PC-9 (cell line): Measurements from ENCODE around the gene SMAD6. TPM values are rescaled to one million over a fixed set of nuclear protein-coding genes. Genes with fewer than 3 reads are reported as not detected.

ENCODE experiments used
- BruUV-seq: library from RNA; stranded (reverse); fragments of 400-500 nt; replicated peaks from 2 replicates; lab custom pipeline; 2021; lab: Mats Ljungman, UMichigan
- CTCF ChIA-PET: fragments of 300-600 bp; sonication (Branson Sonifier 250); formaldehyde crosslinking; loops from one replicate; lab custom pipeline; 2022; ENCODE audit warnings: antibody characterized with exemption; lab: Charles Lee
- POLR2A ChIA-PET: fragments of 300-600 bp; sonication (Branson Sonifier 250); formaldehyde crosslinking; loops from one replicate; lab custom pipeline; 2022; ENCODE audit warnings: antibody characterized with exemption; ENCODE audit not compliant: unreplicated experiment; lab: Charles Lee
- DNase-seq, 2 experiments: peaks; one replicate each; pipeline versions ENCODE4 v3.0.0 to v3.0.0-alpha.2; 2015 to 2022; ENCODE audit warnings: mixed read lengths in 1 of 2
- H2AFZ ChIP-seq: fragments of 200-600 bp; sonication (generic); 2 replicates; pipeline ENCODE4 v1.8.1; 2017; ENCODE audit warnings: antibody characterized with exemption
- H3F3A ChIP-seq: fragments of 200-600 bp; sonication (generic); 2 replicates; pipeline ENCODE4 v1.8.1; 2017; ENCODE audit warnings: antibody characterized with exemption, mild to moderate bottlenecking, low read depth; ENCODE audit not compliant: insufficient read depth
- H3K27ac ChIP-seq: fragments of 200-600 bp; sonication (generic); 2 replicates; pipeline ENCODE4 v1.6.1; 2016; ENCODE audit warnings: mixed run types
- H3K27me3 ChIP-seq: fragments of 200-600 bp; sonication (generic); 2 replicates; pipeline ENCODE4 v1.6.1; 2016; ENCODE audit warnings: low read depth, mixed run types; ENCODE audit not compliant: insufficient read depth
- H3K36me3 ChIP-seq: fragments of 200-600 bp; sonication (generic); 2 replicates; pipeline ENCODE4 v1.6.1; 2016; ENCODE audit warnings: low read depth, mixed run types
- H3K4me1 ChIP-seq: fragments of 200-600 bp; sonication (generic); replicated peaks from 2 replicates; pipeline ENCODE4 v1.6.1; 2016; ENCODE audit warnings: mixed run types; ENCODE audit not compliant: insufficient read depth
- H3K4me2 ChIP-seq: fragments of 200-600 bp; sonication (generic); 2 replicates; pipeline ENCODE4 v1.6.1; 2017; ENCODE audit warnings: mixed run types
- H3K4me3 ChIP-seq: fragments of 200-600 bp; sonication (generic); 2 replicates; pipeline ENCODE4 v1.6.1; 2016; ENCODE audit warnings: mixed run types
- H3K79me2 ChIP-seq: fragments of 200-600 bp; sonication (generic); 2 replicates; pipeline ENCODE4 v1.6.1; 2017; ENCODE audit warnings: low read depth, mixed run types
- H3K9me2 ChIP-seq: fragments of 200-600 bp; sonication (generic); 2 replicates; pipeline ENCODE4 v1.8.1; 2017; ENCODE audit warnings: mild to moderate bottlenecking; ENCODE audit not compliant: insufficient read depth
- H3K9me3 ChIP-seq: fragments of 200-600 bp; sonication (generic); 2 replicates; pipeline ENCODE4 v1.8.1; 2016; ENCODE audit warnings: low read depth; ENCODE audit not compliant: insufficient read depth
- H4K20me1 ChIP-seq: fragments of 200-600 bp; sonication (generic); 2 replicates; pipeline ENCODE4 v1.8.1; 2017; ENCODE audit not compliant: insufficient read depth
- CTCF ChIP-seq: fragments of 200-600 bp; sonication (generic); conservative IDR thresholded peaks from 2 replicates; pipeline ENCODE4 v1.6.1; 2017; ENCODE audit warnings: mixed run types, antibody characterized with exemption, mild to moderate bottlenecking, moderate library complexity
- EZH2 ChIP-seq: fragments of 200-600 bp; sonication (generic); IDR thresholded peaks from 2 replicates; pipeline ENCODE4 v1.8.0; 2017; ENCODE audit warnings: antibody characterized with exemption, low read depth
- intact Hi-C: fragments of 100-400 bp; cut with micrococcal nuclease; formaldehyde crosslinking; loops from one replicate; pipeline ENCODE4 v1.10.0; 2022; ENCODE audit not compliant: unreplicated experiment
- total RNA-seq: library from RNA; stranded (reverse); gene quantifications from 2 replicates; pipeline ENCODE4 v1.2.3, GENCODE V29; 2021

Gene SMAD6
- total RNA-seq, 1 experiment from 2014 or later, result 7.1 TPM

DNA sequence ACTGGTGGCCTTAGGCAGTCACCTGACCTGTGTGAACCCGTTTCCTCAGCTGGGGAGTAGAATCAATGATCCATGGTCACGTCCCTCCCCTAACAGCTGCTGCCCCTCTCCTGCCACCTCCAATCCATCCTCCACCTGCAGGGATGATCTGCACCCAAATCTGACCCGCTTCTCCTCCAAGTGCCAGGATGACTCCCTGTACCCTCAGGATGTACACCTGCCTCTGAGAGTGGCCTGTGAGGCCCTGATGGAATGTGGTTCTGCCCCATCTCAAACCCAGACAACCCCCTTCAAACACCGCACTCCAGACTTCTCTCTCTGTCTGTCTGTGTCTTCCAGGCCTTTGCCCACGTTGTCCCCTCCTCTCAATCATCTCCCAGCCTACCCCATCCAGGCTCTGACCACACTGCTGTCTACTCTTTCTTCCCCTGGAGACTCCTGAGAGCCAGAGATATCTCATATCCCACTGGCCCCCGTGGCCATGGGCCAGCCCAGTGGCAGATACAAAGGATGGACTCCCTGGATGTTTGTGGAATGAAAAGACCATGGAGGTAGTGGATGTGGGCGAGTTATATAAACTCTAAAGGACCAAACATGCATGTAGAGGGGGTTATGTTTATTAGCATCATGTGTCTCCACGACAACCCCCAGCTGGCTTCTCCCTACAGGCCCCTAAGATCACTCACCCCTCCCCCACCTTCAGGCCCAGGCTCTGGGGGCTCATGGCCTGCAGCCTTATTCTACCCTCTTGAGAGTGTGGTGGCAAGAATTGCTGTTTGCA lies 84.9 kb downstream of the SMAD6 start:
- Histone ChIP-seq H2AFZ (no peak overlapping the region), H3K36me3 (no peaks in the 10 kb centered on the region), H3K27me3 (no peaks in the 10 kb centered on the region), H3K9me2 (no peaks in the 10 kb centered on the region), H3K27ac (no peak overlapping the region), H4K20me1 (no peaks in the 10 kb centered on the region), H3K4me2 (no peak overlapping the region), H3K4me1 (no peaks in the 10 kb centered on the region), H3F3A (no peaks in the 10 kb centered on the region), H3K4me3 (no peak overlapping the region), H3K9me3 (no peaks in the 10 kb centered on the region), H3K79me2 (no peaks in the 10 kb centered on the region)
- TF ChIP-seq CTCF (no peak), EZH2 (no peak)
- no TSS peak for BruUV-seq
- POLR2A ChIA-PET, result interaction anchor here (0.5 kb wide), 1 partner anchor 761 kb away, joined by 3 read pairs; no protein-coding TSS in a partner anchor
- intact Hi-C loops, result no loop called here
- no peak for DNase-seq
- CTCF ChIA-PET, result no interaction called here

GRCh38 chr15:66787489-66787871 lies 85.4 kb downstream of the SMAD6 start:
- H3K79me2 ChIP-seq, result no peaks in the 10 kb centered on the region
- H3K9me3 ChIP-seq, result no peaks in the 10 kb centered on the region
- ChIA-PET POLR2A (interaction anchor here (0.5 kb wide), 1 partner anchor 761 kb away, joined by 3 read pairs; no protein-coding TSS in a partner anchor), CTCF (no interaction called here)
- H2AFZ ChIP-seq, result no peak overlapping the region
- no peak overlapping the region for H3K4me3 ChIP-seq
- H3F3A ChIP-seq, result no peaks in the 10 kb centered on the region
- no peak for DNase-seq
- no peaks in the 10 kb centered on the region for H3K36me3 ChIP-seq
- H3K9me2 ChIP-seq, result no peaks in the 10 kb centered on the region
- H4K20me1 ChIP-seq, result no peaks in the 10 kb centered on the region
- TF ChIP-seq CTCF, result no peak
- no peak for TF ChIP-seq EZH2
- no TSS peak for BruUV-seq
- no peak overlapping the region for H3K4me2 ChIP-seq
- no peaks in the 10 kb centered on the region for H3K27me3 ChIP-seq
- no peak overlapping the region for H3K27ac ChIP-seq
- intact Hi-C loops, result no loop called here
- no peaks in the 10 kb centered on the region for H3K4me1 ChIP-seq

- CTCF ChIA-PET, result no interaction called here
- no peak overlapping the region for H3K4me3 ChIP-seq
- no peak overlapping the region for H3K27ac ChIP-seq
- H3F3A ChIP-seq, result no peaks in the 10 kb centered on the region
- H3K27me3 ChIP-seq, result no peaks in the 10 kb centered on the region
- no peaks in the 10 kb centered on the region for H3K4me1 ChIP-seq
- no peak for DNase-seq
- BruUV-seq, result no TSS peak
- no peak for TF ChIP-seq CTCF
- no peak for TF ChIP-seq EZH2
- no peak overlapping the region for H2AFZ ChIP-seq
- H3K9me3 ChIP-seq, result no peaks in the 10 kb centered on the region
- H3K4me2 ChIP-seq, result no peak overlapping the region
- H4K20me1 ChIP-seq, result no peaks in the 10 kb centered on the region
- no peaks in the 10 kb centered on the region for H3K9me2 ChIP-seq
- H3K79me2 ChIP-seq, result no peaks in the 10 kb centered on the region
- no peaks in the 10 kb centered on the region for H3K36me3 ChIP-seq
- intact Hi-C loops, result loop anchor here (2.0 kb wide), 1 partner anchor 63 kb away; no protein-coding TSS in a partner anchor
- POLR2A ChIA-PET, result no interaction called here
Measured at GRCh38 chr15:66788024-66788423, 86.0 kb downstream of the SMAD6 start.
